DOHH2 (cell line): ENCODE data around the gene ANLN.
A peak's percentile ranks its signal among the peaks of the same experiment; 100 is the strongest.

ENCODE experiments used
- H3F3A ChIP-seq: fragments of 200-600 bp; sonication (generic), shearing (Covaris generic); 2 replicates; pipeline ENCODE4 v1.6.0; 2016; ENCODE audit warnings: antibody characterized with exemption, mild to moderate bottlenecking; ENCODE audit not compliant: control insufficient read depth, insufficient read depth
- H3K27ac ChIP-seq: fragments of 200-600 bp; sonication (generic); 2 replicates; pipeline ENCODE4 v1.5.1; 2014; ENCODE audit warnings: low read depth, mild to moderate bottlenecking, low read length, moderate library complexity
- H3K27me3 ChIP-seq: fragments of 200-600 bp; sonication (generic); 2 replicates; pipeline ENCODE4 v1.6.1; 2014; ENCODE audit warnings: mild to moderate bottlenecking, low read length, mixed read lengths; ENCODE audit not compliant: control insufficient read depth
- H3K36me3 ChIP-seq: fragments of 200-600 bp; sonication (generic); 2 replicates; pipeline ENCODE4 v1.6.1; 2014; ENCODE audit warnings: mild to moderate bottlenecking, low read length, moderate library complexity, mixed read lengths; ENCODE audit not compliant: control insufficient read depth
- H3K4me1 ChIP-seq: fragments of 200-600 bp; sonication (generic); 2 replicates; pipeline ENCODE4 v1.6.1; 2014; ENCODE audit warnings: mild to moderate bottlenecking, low read length, mixed read lengths; ENCODE audit not compliant: control insufficient read depth
- H3K4me2 ChIP-seq: fragments of 200-600 bp; sonication (generic); 2 replicates; pipeline ENCODE4 v1.6.0; 2014; ENCODE audit warnings: mild to moderate bottlenecking, low read length, moderate library complexity
- H3K4me3 ChIP-seq: fragments of 200-600 bp; sonication (generic); 2 replicates; pipeline ENCODE4 v1.5.1; 2014; ENCODE audit warnings: mild to moderate bottlenecking, low read length, mixed read lengths
- H3K79me2 ChIP-seq: fragments of 200-600 bp; sonication (generic); 2 replicates; pipeline ENCODE4 v1.6.1; 2014; ENCODE audit warnings: mild to moderate bottlenecking, low read length, mixed read lengths; ENCODE audit not compliant: control insufficient read depth
- H3K9me2 ChIP-seq: fragments of 200-600 bp; sonication (generic); replicated peaks from 2 replicates; pipeline ENCODE4 v1.6.1; 2014; ENCODE audit warnings: mild to moderate bottlenecking, low read length, mixed read lengths; ENCODE audit not compliant: control insufficient read depth
- H3K9me3 ChIP-seq: fragments of 200-600 bp; sonication (generic); 2 replicates; pipeline ENCODE4 v1.6.1; 2014; ENCODE audit warnings: antibody characterized with exemption, low read length, mixed read lengths; ENCODE audit not compliant: control insufficient read depth, insufficient read depth
- H4K20me1 ChIP-seq: fragments of 200-600 bp; sonication (generic); 2 replicates; pipeline ENCODE4 v1.6.0; 2014; ENCODE audit warnings: low read depth, mild to moderate bottlenecking, antibody characterized with exemption, low read length, moderate library complexity; ENCODE audit not compliant: control insufficient read depth, insufficient read depth
- EZH2phosphoT487 ChIP-seq: fragments of 200-600 bp; sonication (generic); IDR thresholded peaks from 2 replicates; pipeline ENCODE4 v1.6.1; 2017; ENCODE audit warnings: borderline replicate concordance, mild to moderate bottlenecking, antibody characterized with exemption, low read length, moderate library complexity, mixed read lengths
- TF ChIP-seq, protein P1 (sequence below): fragments of 200-600 bp; sonication (generic); IDR thresholded peaks from one replicate; pipeline ENCODE4 v1.5.1; 2014; ENCODE audit warnings: antibody characterized with exemption, mild to moderate bottlenecking, low read depth, low read length; ENCODE audit not compliant: poor library complexity, severe bottlenecking

ANLN gene

DNA sequence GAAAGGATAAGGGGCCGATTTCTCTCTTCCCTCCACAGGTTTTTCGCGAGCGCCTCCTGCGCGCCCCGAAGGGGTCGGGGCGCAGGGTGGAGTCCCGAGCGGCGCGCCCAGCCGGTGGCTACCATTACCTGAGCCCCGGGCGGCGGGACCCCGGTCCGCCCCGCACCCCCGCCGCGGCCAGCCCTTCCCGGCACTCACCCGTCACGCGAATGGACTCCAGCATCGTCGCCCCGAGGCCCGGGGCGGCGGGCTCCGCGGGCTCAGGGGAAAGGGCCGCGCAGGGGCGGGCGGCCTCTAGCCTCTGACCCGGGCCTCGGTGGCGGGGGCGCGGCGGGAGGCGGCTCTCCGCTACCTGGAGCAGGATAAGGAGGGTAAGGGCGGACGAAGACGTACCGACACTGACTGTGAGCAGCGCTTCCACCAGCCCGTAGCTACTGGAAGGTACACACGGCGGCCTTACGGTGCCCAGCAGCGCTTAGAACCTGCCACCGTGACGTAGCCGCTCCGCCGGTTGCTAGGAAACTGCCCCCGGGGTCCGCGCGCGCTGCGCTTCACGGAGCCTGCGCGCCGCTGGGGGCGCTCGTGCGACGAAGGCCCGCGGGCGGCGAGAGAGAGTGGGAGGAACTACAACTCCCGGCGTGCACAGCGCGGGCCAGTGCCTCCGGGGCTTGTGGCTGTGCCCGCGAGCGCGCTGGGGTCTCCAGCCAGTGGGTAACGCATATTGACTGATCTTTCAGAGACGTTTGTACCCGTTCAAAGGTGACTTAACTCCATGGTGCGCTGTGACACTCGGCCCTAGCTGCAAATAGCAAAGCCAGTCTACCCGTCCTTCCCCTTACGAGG, 22.7 kb upstream of the ANLN start:
- H3K27ac ChIP-seq = no peak overlapping the region
- peaks cover 31% of the 10 kb centered on the region for H3K27me3 ChIP-seq

DNA sequence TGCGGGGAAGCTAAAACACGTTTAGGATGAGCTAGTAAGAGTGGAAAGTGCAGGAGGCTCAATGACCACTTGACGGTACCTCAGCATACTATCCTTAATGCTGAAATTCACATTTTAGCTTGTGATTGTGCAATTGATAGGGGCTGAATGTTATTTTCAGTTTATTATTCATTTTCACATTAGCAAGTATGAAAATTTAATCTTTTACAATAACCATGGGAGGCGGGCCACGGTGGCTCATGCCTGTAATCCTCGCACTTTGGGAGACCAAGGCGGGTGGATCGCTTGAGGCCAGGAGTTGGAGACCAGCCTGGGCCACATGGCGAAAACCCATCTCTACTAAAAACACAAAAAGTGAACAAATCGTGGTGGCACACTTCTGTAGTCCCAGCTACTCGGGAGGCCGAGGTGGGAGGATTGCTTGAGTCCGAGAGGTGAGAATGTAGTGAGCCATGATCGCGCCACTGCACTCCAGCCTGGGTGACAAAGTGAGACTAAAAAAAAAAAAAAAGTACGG, 22.0 kb upstream of the ANLN start:
- peaks cover 36% of the 10 kb centered on the region for H3K27me3 ChIP-seq
- peak overlapping the region; percentile 83 for H3K4me3 ChIP-seq
- H3K4me2 ChIP-seq = peak overlapping the region; percentile 80
- no peak overlapping the region for H3K27ac ChIP-seq
- 0 out of 2 replicates have a peak, but pooled peaks cover 4% of the 10 kb centered on the region for H3F3A ChIP-seq
- H3K79me2 ChIP-seq = no peaks in the 10 kb centered on the region
- no peaks in the 10 kb centered on the region for H4K20me1 ChIP-seq
- no peaks in the 10 kb centered on the region for H3K36me3 ChIP-seq
- H3K9me3 ChIP-seq = no peaks in the 10 kb centered on the region
- TF ChIP-seq, protein P1, sequence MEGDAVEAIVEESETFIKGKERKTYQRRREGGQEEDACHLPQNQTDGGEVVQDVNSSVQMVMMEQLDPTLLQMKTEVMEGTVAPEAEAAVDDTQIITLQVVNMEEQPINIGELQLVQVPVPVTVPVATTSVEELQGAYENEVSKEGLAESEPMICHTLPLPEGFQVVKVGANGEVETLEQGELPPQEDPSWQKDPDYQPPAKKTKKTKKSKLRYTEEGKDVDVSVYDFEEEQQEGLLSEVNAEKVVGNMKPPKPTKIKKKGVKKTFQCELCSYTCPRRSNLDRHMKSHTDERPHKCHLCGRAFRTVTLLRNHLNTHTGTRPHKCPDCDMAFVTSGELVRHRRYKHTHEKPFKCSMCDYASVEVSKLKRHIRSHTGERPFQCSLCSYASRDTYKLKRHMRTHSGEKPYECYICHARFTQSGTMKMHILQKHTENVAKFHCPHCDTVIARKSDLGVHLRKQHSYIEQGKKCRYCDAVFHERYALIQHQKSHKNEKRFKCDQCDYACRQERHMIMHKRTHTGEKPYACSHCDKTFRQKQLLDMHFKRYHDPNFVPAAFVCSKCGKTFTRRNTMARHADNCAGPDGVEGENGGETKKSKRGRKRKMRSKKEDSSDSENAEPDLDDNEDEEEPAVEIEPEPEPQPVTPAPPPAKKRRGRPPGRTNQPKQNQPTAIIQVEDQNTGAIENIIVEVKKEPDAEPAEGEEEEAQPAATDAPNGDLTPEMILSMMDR = no peak
- H3K4me1 ChIP-seq = peaks cover 12% of the 10 kb centered on the region
- no peaks in the 10 kb centered on the region for H3K9me2 ChIP-seq

More for the DNA sequence above, 22.7 kb upstream of the ANLN start:
- H3K4me3 ChIP-seq = peak overlapping the region; percentile 83
- peaks cover 12% of the 10 kb centered on the region for H3K4me1 ChIP-seq
- no peaks in the 10 kb centered on the region for H3K9me3 ChIP-seq
- H3K4me2 ChIP-seq = peak overlapping the region; percentile 80
- H3K36me3 ChIP-seq = no peaks in the 10 kb centered on the region
- H3K9me2 ChIP-seq = no peaks in the 10 kb centered on the region
- 0 out of 2 replicates have a peak, but pooled peaks cover 4% of the 10 kb centered on the region for H3F3A ChIP-seq
- no peaks in the 10 kb centered on the region for H4K20me1 ChIP-seq
- H3K79me2 ChIP-seq = no peaks in the 10 kb centered on the region
- TF ChIP-seq EZH2phosphoT487 = no peak; the same call in 1 of the 2 replicates
- TF ChIP-seq, protein P1 = peak; percentile 92

DNA sequence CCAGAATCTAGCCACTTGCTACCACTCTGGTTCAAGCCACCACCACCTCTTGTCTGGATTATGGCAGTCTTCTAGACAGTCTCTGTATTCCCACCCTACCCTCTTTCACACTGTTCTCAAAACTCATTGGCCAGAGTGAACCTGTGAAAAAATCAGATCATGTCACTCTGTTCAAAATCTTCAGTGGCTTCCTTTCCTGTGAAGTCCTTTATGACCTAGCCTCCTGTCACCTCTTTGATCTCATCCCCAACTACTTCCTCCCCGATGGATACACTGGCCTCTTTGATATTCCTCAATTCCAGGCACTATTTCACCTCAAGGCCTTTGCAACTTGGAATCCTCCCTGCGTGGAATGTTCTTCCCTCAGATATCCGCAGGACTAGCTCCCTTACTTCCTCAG, 21.2 kb upstream of the ANLN start:
- H3K4me1 ChIP-seq = peaks cover 12% of the 10 kb centered on the region
- H3K9me3 ChIP-seq = no peaks in the 10 kb centered on the region
- H3K36me3 ChIP-seq = no peaks in the 10 kb centered on the region
- H3K4me2 ChIP-seq = no peak overlapping the region
- peaks cover 40% of the 10 kb centered on the region for H3K27me3 ChIP-seq
- TF ChIP-seq EZH2phosphoT487 = no peak
- TF ChIP-seq, protein P1 = no peak
- no peaks in the 10 kb centered on the region for H3K79me2 ChIP-seq
- H3F3A ChIP-seq = 0 out of 2 replicates have a peak, but pooled peaks cover 4% of the 10 kb centered on the region
- no peak overlapping the region for H3K27ac ChIP-seq
- H3K4me3 ChIP-seq = no peak overlapping the region
- H3K9me2 ChIP-seq = no peaks in the 10 kb centered on the region
- no peaks in the 10 kb centered on the region for H4K20me1 ChIP-seq
